PC-3 (cell line): ENCODE results near the gene CEP112.

Source experiments
- EZH2 ChIP-seq: fragments of 300-600 bp; sonication (generic); IDR thresholded peaks from one replicate; pipeline ENCODE4 v1.6.1; 2017; ENCODE audit warnings: antibody characterized with exemption, mild to moderate bottlenecking, low read length; ENCODE audit not compliant: unreplicated experiment
- EZH2phosphoT487 ChIP-seq: fragments of 300-600 bp; sonication (generic); IDR thresholded peaks from 2 replicates; pipeline ENCODE4 v1.6.1; 2018; ENCODE audit warnings: mild to moderate bottlenecking, antibody characterized with exemption, low read length, borderline replicate concordance
- TF ChIP-seq, protein P1 (sequence below): fragments of 300-600 bp; sonication (generic); conservative IDR thresholded peaks from 2 replicates; pipeline ENCODE4 v1.5.1; 2017; ENCODE audit warnings: antibody characterized with exemption, low read depth, mild to moderate bottlenecking, low read length

DNA sequence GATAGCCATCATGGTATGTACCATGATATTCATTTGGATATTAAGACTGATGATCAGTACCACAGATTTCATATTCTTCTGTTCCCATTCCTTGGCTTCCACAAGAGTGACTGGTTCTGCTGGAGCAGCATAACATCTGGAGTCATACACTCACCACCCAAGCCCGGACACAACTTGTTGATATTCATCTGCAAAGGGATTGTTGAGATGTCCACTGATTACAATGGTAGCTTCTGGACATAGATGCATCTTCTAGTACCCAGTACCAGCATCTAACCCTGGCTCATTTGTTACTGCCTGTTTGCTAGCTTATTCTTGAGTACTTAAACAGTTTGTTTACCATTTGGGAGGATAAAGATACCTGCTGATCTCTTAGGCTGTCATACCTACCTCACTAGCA lies 394.8 kb downstream of the CEP112 start:
- TF ChIP-seq, protein P1, sequence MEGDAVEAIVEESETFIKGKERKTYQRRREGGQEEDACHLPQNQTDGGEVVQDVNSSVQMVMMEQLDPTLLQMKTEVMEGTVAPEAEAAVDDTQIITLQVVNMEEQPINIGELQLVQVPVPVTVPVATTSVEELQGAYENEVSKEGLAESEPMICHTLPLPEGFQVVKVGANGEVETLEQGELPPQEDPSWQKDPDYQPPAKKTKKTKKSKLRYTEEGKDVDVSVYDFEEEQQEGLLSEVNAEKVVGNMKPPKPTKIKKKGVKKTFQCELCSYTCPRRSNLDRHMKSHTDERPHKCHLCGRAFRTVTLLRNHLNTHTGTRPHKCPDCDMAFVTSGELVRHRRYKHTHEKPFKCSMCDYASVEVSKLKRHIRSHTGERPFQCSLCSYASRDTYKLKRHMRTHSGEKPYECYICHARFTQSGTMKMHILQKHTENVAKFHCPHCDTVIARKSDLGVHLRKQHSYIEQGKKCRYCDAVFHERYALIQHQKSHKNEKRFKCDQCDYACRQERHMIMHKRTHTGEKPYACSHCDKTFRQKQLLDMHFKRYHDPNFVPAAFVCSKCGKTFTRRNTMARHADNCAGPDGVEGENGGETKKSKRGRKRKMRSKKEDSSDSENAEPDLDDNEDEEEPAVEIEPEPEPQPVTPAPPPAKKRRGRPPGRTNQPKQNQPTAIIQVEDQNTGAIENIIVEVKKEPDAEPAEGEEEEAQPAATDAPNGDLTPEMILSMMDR, result no peak
- TF ChIP-seq EZH2phosphoT487 (no peak), EZH2 (no peak)
